IMR-90 (cell line): ENCODE data around the gene SMC1A. TPM values are rescaled to one million over a fixed set of nuclear protein-coding genes. Genes with fewer than 3 reads are reported as not detected.

Source experiments
- ATAC-seq: fragments of 200-7000 bp; cut with Tn5 transposase; 2 replicates; pipeline ENCODE4 v1.9.1; 2020; ENCODE audit warnings: low read depth, mild to moderate bottlenecking, moderate library complexity
- BruUV-seq: library from RNA; stranded (reverse); fragments of 400-500 nt; replicated peaks from 2 replicates; lab custom pipeline; 2021; lab: Mats Ljungman, UMichigan
- CTCF ChIA-PET: fragments of 300-600 bp; formaldehyde crosslinking; extraction: SDS; loops from one replicate; lab custom pipeline; 2021; ENCODE audit warnings: antibody characterized with exemption; lab: Yijun Ruan, JAX
- POLR2A ChIA-PET: fragments of 300-600 bp; sonication (Branson Sonifier 250); formaldehyde crosslinking; loops from one replicate; lab custom pipeline; 2022; ENCODE audit warnings: antibody characterized with exemption; ENCODE audit not compliant: unreplicated experiment; lab: Charles Lee
- DNase-seq: peaks from one replicate; pipeline ENCODE4 v3.0.0; 2013
- H2AFZ ChIP-seq: replicated peaks from 2 replicates; pipeline ENCODE3; 2013; ENCODE audit warnings: low read length, mild to moderate bottlenecking; ENCODE audit not compliant: poor library complexity
- H2AK5ac ChIP-seq: 2 replicates; pipeline ENCODE4 v1.6.1; 2013; ENCODE audit warnings: low read depth, low read length, inconsistent platforms
- H2AK9ac ChIP-seq: replicated peaks from 2 replicates; pipeline ENCODE3; 2013; ENCODE audit warnings: mild to moderate bottlenecking, low read depth, low read length, moderate library complexity; ENCODE audit not compliant: poor library complexity
- H2BK120ac ChIP-seq: 2 replicates; pipeline ENCODE4 v1.6.1; 2013; ENCODE audit warnings: low read depth, low read length, inconsistent platforms
- H2BK15ac ChIP-seq: 3 replicates; pipeline ENCODE4 v1.6.1; 2013; ENCODE audit warnings: low read depth, low read length, inconsistent platforms
- H2BK20ac ChIP-seq: 2 replicates; pipeline ENCODE4 v1.6.1; 2013; ENCODE audit warnings: low read depth, mild to moderate bottlenecking, inconsistent platforms, low read length, moderate library complexity
- H2BK5ac ChIP-seq: 2 replicates; pipeline ENCODE4 v1.6.1; 2013; ENCODE audit warnings: mild to moderate bottlenecking, low read depth, low read length, inconsistent platforms; ENCODE audit not compliant: poor library complexity, severe bottlenecking
- H3K14ac ChIP-seq: replicated peaks from 2 replicates; pipeline ENCODE4 v1.6.1; 2013; ENCODE audit warnings: low read depth, low read length, inconsistent platforms
- H3K18ac ChIP-seq: 2 replicates; pipeline ENCODE4 v1.6.1; 2013; ENCODE audit warnings: low read depth, low read length, control low read depth
- H3K23ac ChIP-seq: 2 replicates; pipeline ENCODE4 v1.6.1; 2013; ENCODE audit warnings: low read depth, low read length, inconsistent platforms
- H3K27ac ChIP-seq: 2 replicates; pipeline ENCODE4 v1.5.1; 2013; ENCODE audit warnings: mild to moderate bottlenecking, control low read depth, low read length; ENCODE audit not compliant: insufficient read depth
- H3K27me3 ChIP-seq: 2 replicates; pipeline ENCODE4 v1.6.1; 2013; ENCODE audit warnings: low read length; ENCODE audit not compliant: control insufficient read depth, insufficient read depth
- H3K36me3 ChIP-seq: 2 replicates; pipeline ENCODE4 v1.6.1; 2013; ENCODE audit warnings: low read length, mixed read lengths; ENCODE audit not compliant: control insufficient read depth, insufficient read depth
- H3K4ac ChIP-seq: 2 replicates; pipeline ENCODE4 v1.6.1; 2013; ENCODE audit warnings: low read depth, low read length, inconsistent platforms
- H3K4me1 ChIP-seq: 2 replicates; pipeline ENCODE4 v1.6.1; 2013; ENCODE audit warnings: low read length, mixed read lengths; ENCODE audit not compliant: control insufficient read depth, insufficient read depth
- H3K4me2 ChIP-seq: 2 replicates; pipeline ENCODE4 v1.6.1; 2013; ENCODE audit warnings: low read depth, mild to moderate bottlenecking, control low read depth, low read length, moderate library complexity
- H3K4me3 ChIP-seq: 2 replicates; pipeline ENCODE4 v1.5.1; 2013; ENCODE audit warnings: low read depth, mild to moderate bottlenecking, control low read depth, low read length, moderate library complexity; ENCODE audit not compliant: insufficient read depth
- H3K56ac ChIP-seq: 2 replicates; pipeline ENCODE4 v1.6.1; 2013; ENCODE audit warnings: low read length, inconsistent platforms; ENCODE audit not compliant: insufficient read depth; ENCODE audit errors: extremely low read depth
- H3K79me1 ChIP-seq, 2 experiments: 2 replicates each; pipeline ENCODE4 v1.6.1; 2013; ENCODE audit warnings: low read length in 2 of 2, inconsistent platforms in 1 of 2, low read depth in 1 of 2
- H3K9ac ChIP-seq: 2 replicates; pipeline ENCODE4 v1.6.1; 2013; ENCODE audit warnings: low read depth, low read length, control low read depth
- H3K9me1 ChIP-seq: 2 replicates; pipeline ENCODE4 v1.6.1; 2013; ENCODE audit warnings: low read length, inconsistent platforms; ENCODE audit not compliant: insufficient read depth
- H3K9me3 ChIP-seq: 2 replicates; pipeline ENCODE4 v1.6.1; 2013; ENCODE audit warnings: low read length; ENCODE audit not compliant: control insufficient read depth, insufficient read depth
- H4K20me1 ChIP-seq: 2 replicates; pipeline ENCODE4 v1.6.1; 2013; ENCODE audit warnings: low read length, inconsistent platforms; ENCODE audit not compliant: insufficient read depth
- H4K5ac ChIP-seq: 2 replicates; pipeline ENCODE4 v1.6.1; 2013; ENCODE audit warnings: mild to moderate bottlenecking, low read depth, low read length, control low read depth
- H4K8ac ChIP-seq, 2 experiments: 2 replicates each; pipeline ENCODE4 v1.6.1; 2013; ENCODE audit warnings: low read depth in 2 of 2, low read length in 2 of 2, control low read depth in 1 of 2, inconsistent platforms in 1 of 2
- H4K91ac ChIP-seq: 2 replicates; pipeline ENCODE4 v1.6.1; 2013; ENCODE audit warnings: low read depth, low read length, inconsistent platforms; ENCODE audit not compliant: insufficient read depth
- BHLHE40 ChIP-seq: fragments of 150-350 bp; IDR thresholded peaks from 2 replicates; pipeline ENCODE4 v1.6.1; 2016; ENCODE audit warnings: mild to moderate bottlenecking, low read depth, low read length
- CEBPB ChIP-seq: IDR thresholded peaks from 2 replicates; pipeline ENCODE4 v1.6.1; 2012; ENCODE audit warnings: low read depth, low read length, improper control_type of control experiment
- MAFK ChIP-seq: IDR thresholded peaks from 2 replicates; pipeline ENCODE4 v1.6.1; 2012; ENCODE audit warnings: low read depth, low read length, improper control_type of control experiment
- MAZ ChIP-seq: IDR thresholded peaks from 2 replicates; pipeline ENCODE4 v1.6.1; 2012; ENCODE audit warnings: low read depth, mild to moderate bottlenecking, low read length, improper control_type of control experiment, moderate library complexity, borderline replicate concordance
- MXI1 ChIP-seq: IDR thresholded peaks from 2 replicates; pipeline ENCODE4 v1.6.1; 2012; ENCODE audit warnings: low read depth, mild to moderate bottlenecking, low read length, moderate library complexity, borderline replicate concordance
- NFE2L2 ChIP-seq: fragments of 150-350 bp; IDR thresholded peaks from 2 replicates; pipeline ENCODE4 v1.6.1; 2016; ENCODE audit warnings: low read depth, mild to moderate bottlenecking, low read length
- RAD21 ChIP-seq: IDR thresholded peaks from 2 replicates; pipeline ENCODE4 v1.6.1; 2012; ENCODE audit warnings: low read length, improper control_type of control experiment
- RCOR1 ChIP-seq: IDR thresholded peaks from 2 replicates; pipeline ENCODE4 v1.6.1; 2012; ENCODE audit warnings: mild to moderate bottlenecking, low read length, improper control_type of control experiment; ENCODE audit not compliant: insufficient replicate concordance
- RFX5 ChIP-seq: IDR thresholded peaks from 2 replicates; pipeline ENCODE4 v1.8.0; 2012; ENCODE audit warnings: low read depth, mild to moderate bottlenecking, low read length, moderate library complexity
- USF2 ChIP-seq: fragments of 150-350 bp; IDR thresholded peaks from 2 replicates; pipeline ENCODE4 v1.6.1; 2017; ENCODE audit warnings: mild to moderate bottlenecking, antibody characterized with exemption, low read length, low read depth
- WGBS, 2 experiments: methylation state at CpG; one replicate each; pipeline versions ENCODE4 v1.1.5 to v1.1.7; 2013; ENCODE audit warnings: missing lambda C conversion rate in 2 of 2; ENCODE audit not compliant: insufficient read length in 1 of 2; ENCODE audit errors: extremely low coverage in 2 of 2; 5-methylcytosine and 5-hydroxymethylcytosine counted together
- dilution Hi-C: fragments of 300-500 bp; cut with HindIII; formaldehyde crosslinking; loops from one replicate; pipeline ENCODE4 v1.14.3; 2018; ENCODE audit warnings: low sequenced_read_pairs; ENCODE audit not compliant: unreplicated experiment
- in situ Hi-C: fragments of 300-500 bp; cut with MboI; formaldehyde crosslinking; loops from 3 replicates; pipeline ENCODE4 v1.14.3; 2019; ENCODE audit warnings: low sequenced_read_pairs, inconsistent platforms, mixed read lengths
- intact Hi-C: fragments of 100-400 bp; cut with micrococcal nuclease; formaldehyde crosslinking; loops from 2 replicates; pipeline ENCODE4 v1.10.0; 2022
- microRNA-seq, 2 experiments: library from miRNA; stranded (forward) in 1 of 2; unstranded in 1 of 2; fragments of 10-50 nt in 1 of 2; fragments of <30 nt in 1 of 2; gene quantifications in 1 of 2; microRNA quantifications in 1 of 2; one replicate each; pipeline versions ENCODE3 to v1.1.0; 2013 to 2020; ENCODE audit not compliant: insufficient read depth in 1 of 2, insufficient read length in 1 of 2, unreplicated experiment in 1 of 2
- polyA plus RNA-seq, 3 experiments: library from polyadenylated mRNA; depleted of rRNA; stranded (reverse); fragments of >200 nt; gene quantifications; 2 replicates each; pipeline ENCODE4 v1.2.3, GENCODE V29; 2012; ENCODE audit warnings: low replicate concordance in 1 of 3
- small RNA-seq, 5 experiments: library from RNA; depleted of rRNA; stranded (forward); fragments of <200 nt; gene quantifications; one replicate each; pipeline ENCODE3, GENCODE V24; 2012
- total RNA-seq: library from RNA; depleted of rRNA; stranded (reverse); fragments of >200 nt; gene quantifications from 2 replicates; pipeline ENCODE4 v1.2.3, GENCODE V29; 2012; rRNA removed

The SMC1A gene
- total and polyA plus RNA-seq, 2 of the 4 experiments (the other 2 are of a cell fraction) = 35.8 to 41.0 TPM

- dilution Hi-C loops (no loop called here), in situ Hi-C loops (no loop called here), intact Hi-C loops (loop anchor here (5.0 to 10.0 kb wide), 2 partner anchors 80 to 1402 kb away; no protein-coding TSS in a partner anchor)
- H3K4me1 ChIP-seq = no peaks in the 10 kb centered on the region
- no peak overlapping the region for H2BK20ac ChIP-seq
- H3K56ac ChIP-seq = no peak overlapping the region
- H3K18ac ChIP-seq = no peak overlapping the region
- no peak overlapping the region for H4K5ac ChIP-seq
- no peak overlapping the region for H2BK5ac ChIP-seq
- H3K4me3 ChIP-seq = no peak overlapping the region
- BruUV-seq = no TSS peak
- DNase-seq (no peak), ATAC-seq (no peak)
- H3K4ac ChIP-seq = no peak overlapping the region
- no peak overlapping the region for H3K9ac ChIP-seq
- CTCF ChIA-PET = no interaction called here
- peaks cover 78% of the 10 kb centered on the region for H3K27me3 ChIP-seq
- H3K9me3 ChIP-seq = no peaks in the 10 kb centered on the region
- no CpG with 5 or more reads among the region's 1 CpG for WGBS, 2 experiments
- TF ChIP-seq MXI1 (no peak), USF2 (no peak), RAD21 (no peak), RCOR1 (no peak), BHLHE40 (no peak), CEBPB (no peak), NFE2L2 (no peak), MAFK (no peak), RFX5 (no peak), MAZ (no peak)
- H2AK9ac ChIP-seq = no peak overlapping the region
- no peaks in the 10 kb centered on the region for H3K36me3 ChIP-seq
- no peak overlapping the region for H2BK15ac ChIP-seq
- no peaks in the 10 kb centered on the region for H4K20me1 ChIP-seq
- POLR2A ChIA-PET = no interaction called here
- no peak overlapping the region for H2BK120ac ChIP-seq
- H3K23ac ChIP-seq = no peak overlapping the region
- no peak overlapping the region for H4K8ac ChIP-seq
- no peaks in the 10 kb centered on the region for H3K79me1 ChIP-seq
- no peak overlapping the region for H3K14ac ChIP-seq
- 0 out of 2 replicates have a peak, but pooled peaks cover 3% of the 10 kb centered on the region for H3K9me1 ChIP-seq
- H3K4me2 ChIP-seq = no peak overlapping the region
- H3K27ac ChIP-seq = no peak overlapping the region
- H4K91ac ChIP-seq = no peak overlapping the region
- no peak overlapping the region for H2AFZ ChIP-seq
- H2AK5ac ChIP-seq = no peak overlapping the region
These were observed 97.7 kb downstream of the SMC1A start for GRCh38 chrX:53324803-53325202.

Small RNAs within 50 kb of the gene (microRNA-seq; reads per million reads assigned to microRNA genes)
- gene AC245102.2 (ENCODE audit: insufficient read depth, insufficient read length) (not detected), gene MIR6857 (ENCODE audit: insufficient read depth in 1 of 2, insufficient read length in 1 of 2, unreplicated experiment in 1 of 2) (0.37 to 2.1 reads per million in 2 experiments), gene RF00019 (ENCODE audit: insufficient read depth, insufficient read length) (not detected), gene VTRNA3-1P (ENCODE audit: insufficient read depth, insufficient read length) (not detected)

Small RNAs within 50 kb of the gene (small RNA-seq; reads per million reads assigned to genes)
- gene AC245102.2 (0 reads per million in 5 experiments), gene MIR6857 (0 to 0.16 (median 0) reads per million in 5 experiments), gene RF00019 (0 reads per million in 5 experiments), gene VTRNA3-1P (0 to 35.5 (median 0) reads per million in 5 experiments)

Other genes starting within 250 kb of the SMC1A start
- 65.8 and 84.6 TPM in 2 replicates for gene KDM5C, start 197.4 kb downstream of the SMC1A start, total RNA-seq
- 75.4 and 75.8 TPM in 2 replicates for gene KDM5C, start 197.4 kb downstream of the SMC1A start, polyA plus RNA-seq (2012; rRNA removed)
- 2.5 and 3.9 TPM in 2 replicates for gene IQSEC2, start 141.1 kb downstream of the SMC1A start, total RNA-seq
- 11.4 and 13.0 TPM in 2 replicates for gene IQSEC2, start 141.1 kb downstream of the SMC1A start, polyA plus RNA-seq (2012; rRNA removed)
- gene RIBC1, start 219 bp upstream of the SMC1A start, total RNA-seq = 0.36 and 0.83 TPM in 2 replicates
- 0.31 and 0.39 TPM in 2 replicates for gene RIBC1, start 219 bp upstream of the SMC1A start, polyA plus RNA-seq (2012; rRNA removed)
- gene HSD17B10, start 11.7 kb upstream of the SMC1A start, total RNA-seq = 80.5 and 99.8 TPM in 2 replicates
- 118 and 125 TPM in 2 replicates for gene HSD17B10, start 11.7 kb upstream of the SMC1A start, polyA plus RNA-seq (2012; rRNA removed)